HG02938 (cell line): ENCODE results near the gene COX7B.
"Not testable (repeated sequence)": the region's sequence is repeated elsewhere in the genome, so short reads cannot be mapped to it uniquely, and the experiment has no call there.

Source experiments
- ATAC-seq: cut with Tn5 transposase; IDR thresholded peaks from one replicate; pipeline ENCODE4 v1.9.1; 2021; ENCODE audit warnings: mild to moderate bottlenecking, moderate library complexity; ENCODE audit not compliant: unreplicated experiment

The COX7B gene

DNA sequence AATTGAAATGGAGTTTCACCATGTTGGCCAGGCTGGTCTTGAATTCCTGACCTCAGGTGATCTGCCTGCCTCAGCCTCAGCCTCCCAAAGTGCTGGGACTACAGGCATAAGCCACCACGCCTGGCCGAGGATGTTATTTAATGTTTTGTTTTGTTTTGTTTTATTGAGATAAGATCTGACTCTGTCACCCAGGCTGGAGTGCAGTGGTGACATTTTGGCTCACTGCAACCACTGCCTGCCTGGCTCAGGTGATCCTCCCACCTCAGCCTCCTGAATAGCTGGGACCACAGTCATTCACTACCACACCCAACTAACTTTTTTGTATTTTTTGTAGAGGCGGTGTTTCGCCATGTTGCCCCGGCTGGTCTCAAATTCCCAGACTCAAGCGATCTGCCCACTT is 45.8 kb downstream of the COX7B start:
- not testable (repeated sequence) for ATAC-seq

- no peak for ATAC-seq
Observed at GRCh38 chrX:77945910-77946545, 46.8 kb downstream of the COX7B start.

DNA sequence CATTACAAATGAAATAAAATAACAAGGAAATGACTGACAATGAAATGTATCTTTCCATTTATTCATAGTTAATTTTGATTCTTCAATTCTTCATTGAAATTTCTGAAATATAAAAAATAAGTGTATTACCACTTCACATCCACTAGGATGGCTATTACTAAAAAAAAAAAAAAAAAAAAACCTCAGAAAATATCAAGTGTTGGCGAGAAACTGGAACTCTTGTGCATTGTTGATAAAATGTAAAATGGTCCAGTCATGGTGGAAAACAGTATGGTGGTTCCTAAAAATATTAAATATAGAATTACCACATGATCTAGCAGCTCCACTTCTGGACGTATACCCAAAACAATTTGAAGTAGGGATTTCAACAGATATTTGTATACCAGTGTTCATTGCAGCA is 47.3 kb downstream of the COX7B start:
- ATAC-seq, result no peak

DNA sequence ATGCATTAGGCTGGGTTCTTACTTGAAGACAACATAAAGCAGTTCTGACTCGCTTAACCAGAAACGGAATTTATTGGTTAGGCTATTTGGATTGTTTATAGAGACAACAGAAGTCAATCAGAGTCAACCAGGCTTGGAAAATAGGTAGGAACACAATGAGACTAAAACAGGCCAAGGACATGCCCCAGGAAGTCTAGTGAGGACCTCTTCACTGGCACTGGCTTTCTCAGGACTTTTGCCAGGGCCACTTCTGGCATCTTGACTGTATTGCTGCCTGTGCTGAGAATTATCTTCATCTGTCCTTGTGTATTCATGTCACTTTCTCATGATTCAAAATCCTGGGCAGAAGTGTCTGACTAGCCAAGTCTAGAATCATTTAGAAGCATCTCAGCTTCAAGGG is 50.6 kb downstream of the COX7B start:
- ATAC-seq, result no peak

DNA sequence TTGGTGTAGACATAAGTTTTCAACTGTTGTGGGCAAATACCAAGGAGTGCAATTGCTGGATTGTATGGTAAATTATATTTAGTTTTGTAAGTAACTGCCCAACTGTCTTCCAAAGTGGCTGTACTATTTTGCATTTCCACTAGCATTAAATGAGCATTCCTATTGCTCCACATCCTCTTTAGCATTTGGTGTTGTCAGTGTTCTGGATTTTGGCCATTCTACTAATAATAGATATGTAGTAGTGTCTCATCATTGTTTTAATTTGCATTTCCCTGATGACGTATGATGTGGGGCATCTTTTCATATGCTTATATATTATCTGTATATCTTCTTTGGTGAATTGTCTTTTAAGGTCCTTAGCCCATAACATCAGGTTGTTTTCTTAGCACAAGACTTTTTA is 52.9 kb downstream of the COX7B start:
- ATAC-seq, result no peak

DNA sequence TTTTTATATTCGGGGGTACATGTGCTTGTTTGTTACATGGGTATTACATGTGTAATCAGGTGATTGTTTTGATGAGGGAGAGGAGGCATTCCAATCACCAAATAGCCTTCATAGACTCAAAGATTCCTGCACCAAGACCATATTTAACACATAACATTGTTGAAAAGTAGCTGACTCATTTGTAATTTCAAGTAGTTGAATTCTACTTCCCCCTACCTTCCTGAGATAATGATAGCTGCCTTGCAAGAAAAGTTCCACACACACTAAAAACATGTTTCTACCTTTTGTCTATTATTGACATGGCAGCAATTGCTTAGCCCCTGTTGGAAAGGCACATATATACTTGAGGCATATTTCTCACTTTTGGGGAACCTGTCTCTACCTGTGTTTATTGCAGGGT is 54.0 kb downstream of the COX7B start:
- no peak for ATAC-seq

DNA sequence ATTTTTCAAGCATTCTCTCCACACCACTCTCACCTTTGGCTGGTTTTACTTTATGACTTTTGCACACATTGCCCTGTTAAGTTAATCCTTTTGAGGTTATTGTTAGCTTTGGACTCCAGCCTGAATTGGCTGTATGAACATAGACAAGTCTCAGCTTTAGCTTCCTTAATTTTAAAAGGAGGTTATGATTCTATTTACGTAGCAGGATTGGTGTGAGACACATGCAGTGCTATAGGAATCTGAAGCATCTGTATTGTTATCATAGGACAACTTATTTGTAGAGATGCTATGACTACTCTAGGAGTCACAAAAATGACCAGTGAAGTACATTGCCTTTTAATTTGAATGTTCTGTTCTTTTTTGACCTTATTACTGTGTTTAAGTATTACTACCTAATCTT is 54.4 kb downstream of the COX7B start:
- ATAC-seq, result no peak
